ENCODE data around the gene IRF9.

The IRF9 gene, protein sequence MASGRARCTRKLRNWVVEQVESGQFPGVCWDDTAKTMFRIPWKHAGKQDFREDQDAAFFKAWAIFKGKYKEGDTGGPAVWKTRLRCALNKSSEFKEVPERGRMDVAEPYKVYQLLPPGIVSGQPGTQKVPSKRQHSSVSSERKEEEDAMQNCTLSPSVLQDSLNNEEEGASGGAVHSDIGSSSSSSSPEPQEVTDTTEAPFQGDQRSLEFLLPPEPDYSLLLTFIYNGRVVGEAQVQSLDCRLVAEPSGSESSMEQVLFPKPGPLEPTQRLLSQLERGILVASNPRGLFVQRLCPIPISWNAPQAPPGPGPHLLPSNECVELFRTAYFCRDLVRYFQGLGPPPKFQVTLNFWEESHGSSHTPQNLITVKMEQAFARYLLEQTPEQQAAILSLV

DNA sequence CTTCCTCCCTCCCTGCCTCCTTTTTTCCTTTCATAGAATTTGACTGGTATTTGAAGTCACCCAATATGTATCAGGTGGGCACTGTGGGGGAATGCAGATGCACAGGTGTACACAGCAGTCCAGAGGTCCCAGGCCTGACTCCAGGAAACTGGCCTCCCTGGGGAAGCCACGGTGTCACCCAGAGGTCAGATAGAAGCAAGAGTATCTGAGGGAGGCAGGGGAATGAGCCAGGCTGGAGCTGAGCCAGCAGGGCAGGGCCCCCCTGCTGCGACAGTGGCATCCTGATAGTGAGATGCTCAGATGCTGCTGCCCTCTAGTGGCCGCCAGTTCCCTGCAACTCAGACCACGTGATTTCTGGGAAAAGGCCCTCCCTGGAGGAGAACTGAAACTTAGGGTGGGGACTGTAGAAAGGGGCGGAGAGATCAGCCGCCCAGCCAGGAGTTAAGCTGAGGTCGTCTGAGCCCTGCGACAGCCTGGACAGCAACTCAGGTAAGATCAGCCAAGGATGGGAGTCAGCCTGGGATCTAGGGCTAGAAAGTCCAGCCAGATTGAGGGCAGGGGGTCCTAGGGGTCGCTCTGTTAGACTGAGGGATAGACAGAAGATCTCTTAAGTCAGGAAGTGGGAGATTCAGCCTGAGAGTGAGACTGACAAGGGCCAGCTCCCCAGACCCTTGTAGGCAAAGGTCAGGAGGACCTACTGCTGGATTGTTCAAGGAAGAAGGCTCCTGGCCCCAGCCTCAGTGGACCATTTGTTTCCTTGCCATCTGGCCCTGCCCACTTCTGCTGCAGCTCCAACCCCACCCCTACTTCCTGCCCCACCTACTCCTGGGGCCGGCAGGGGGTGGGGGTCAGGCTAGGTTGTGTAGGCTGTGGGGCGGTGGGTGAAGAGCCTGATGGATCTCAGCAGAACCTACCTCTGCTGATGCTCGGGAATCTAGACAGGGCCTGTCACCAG, at the start of gene IRF9:
IRF9 (plus strand) TSS at position 416 of the 955 bp plus-strand sequence. CDS start 880 bp downstream, outside the sequence.
- peak; percentile 90 to 92 for DNase-seq (ENCODE audit: low read depth in 2 of 2)

DNA sequence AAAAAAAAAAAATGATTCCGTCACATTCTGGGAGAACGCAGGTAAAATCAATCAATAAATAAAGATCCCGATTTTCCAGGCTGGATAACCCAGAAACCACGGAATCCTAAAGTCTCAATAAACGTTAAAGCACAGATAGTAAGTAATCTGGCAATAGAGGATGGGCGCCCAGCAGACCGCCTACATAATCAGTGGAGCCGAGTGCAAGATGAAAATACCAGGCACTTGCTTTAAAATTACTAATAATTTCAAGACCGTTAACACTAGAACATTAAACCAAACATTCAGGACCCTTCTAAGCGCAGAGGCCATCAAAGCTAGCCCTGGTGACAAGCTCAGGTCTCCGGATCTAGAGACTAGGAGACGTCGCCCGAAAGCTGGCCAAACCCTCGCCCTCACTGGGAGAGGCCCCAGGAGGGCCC, 47.7 kb upstream of the IRF9 start:
- no peak for DNase-seq (ENCODE audit: low read depth in 2 of 2)

DNA sequence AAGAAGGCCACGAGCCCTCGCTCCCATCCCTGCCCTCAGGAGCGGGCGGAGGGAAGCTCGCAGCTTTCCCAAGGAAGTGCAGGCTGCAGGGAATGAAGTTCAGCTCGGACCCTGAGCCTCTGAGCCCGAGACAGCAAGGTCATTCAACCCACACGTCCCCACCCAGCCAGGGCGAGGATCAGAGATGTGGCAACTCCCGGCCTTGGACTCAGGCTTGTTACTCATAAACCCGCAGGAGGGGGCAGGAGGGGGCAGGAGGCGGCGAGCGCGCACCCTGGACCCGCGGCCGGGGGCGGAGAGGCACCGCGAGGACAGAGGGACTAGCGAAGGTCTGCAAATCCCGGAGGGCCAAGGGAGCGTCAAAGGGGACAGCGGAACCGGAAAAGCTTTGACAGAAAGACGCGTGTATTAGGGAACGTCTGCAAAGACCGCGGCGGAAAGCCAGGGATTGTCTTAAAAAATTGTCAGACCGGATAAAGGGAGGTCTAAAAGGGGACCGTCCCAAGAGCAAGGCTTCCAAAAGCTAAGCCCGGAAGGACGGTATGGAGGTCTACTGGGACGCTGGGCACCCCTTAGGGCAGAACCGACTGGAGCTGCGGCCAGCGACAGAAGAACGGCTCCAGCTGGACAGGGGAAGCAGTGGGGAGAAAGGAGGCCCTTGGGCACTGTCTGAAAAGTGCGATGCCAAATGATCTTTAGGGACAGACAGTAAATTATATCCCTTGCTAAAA, 47.1 kb upstream of the IRF9 start:
- peak; percentile 50 to 58 for DNase-seq (ENCODE audit: low read depth in 2 of 2)

DNA sequence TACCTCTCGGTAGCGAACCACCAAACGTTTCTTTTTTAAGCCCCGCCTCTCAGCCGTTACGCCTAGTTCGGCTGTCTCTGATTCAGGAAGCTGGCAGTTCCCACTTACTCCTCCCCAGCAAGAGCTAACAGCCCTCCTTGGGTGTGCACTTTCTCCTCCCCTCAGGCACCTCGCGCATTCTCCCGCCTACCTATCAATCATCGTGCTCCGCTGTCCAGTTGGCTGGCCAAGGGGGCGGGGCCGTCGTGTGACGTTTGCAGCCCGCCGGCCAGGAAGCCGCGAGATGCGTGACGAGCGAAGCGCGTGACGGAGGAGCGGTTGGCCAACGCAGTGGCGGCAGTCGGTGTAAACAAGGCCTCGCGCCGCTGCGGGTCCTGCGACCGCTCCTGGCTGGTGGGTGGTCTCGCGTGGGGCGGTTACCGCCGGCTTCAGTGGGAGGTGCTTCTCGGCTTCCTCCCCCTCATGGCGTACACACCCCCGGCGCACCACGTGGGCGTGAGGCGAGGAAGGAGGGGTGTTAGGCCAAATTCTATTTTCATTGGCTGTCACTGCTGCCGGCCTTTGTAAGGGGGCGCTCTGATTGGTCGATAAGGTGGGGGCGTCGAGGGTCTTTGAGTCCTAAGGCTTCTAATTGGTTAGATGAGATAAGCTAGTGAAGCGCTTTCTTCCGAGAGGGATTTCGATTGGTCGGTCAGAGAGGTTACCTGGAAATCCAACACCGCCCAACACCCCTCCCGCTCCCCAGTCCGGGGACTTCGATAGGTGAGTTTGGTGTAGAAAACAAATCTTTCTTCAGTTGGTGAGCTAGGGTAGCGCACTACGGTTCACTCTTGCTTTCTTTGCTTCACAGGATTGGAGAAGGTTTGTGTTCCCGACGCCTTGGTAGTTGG, 46.3 kb upstream of the IRF9 start, which contains the start of the genes DCAF11 and NRL:
DCAF11 (plus strand) TSS at position 246 of the 890 bp plus-strand sequence. CDS start 818 bp downstream, outside the sequence.
NRL (minus strand) TSS at position 418 of the 890 bp plus-strand sequence. CDS start 32,101 bp downstream, outside the sequence.
- DNase-seq (ENCODE audit: low read depth in 2 of 2): peak; percentile 97 to 99

DNA sequence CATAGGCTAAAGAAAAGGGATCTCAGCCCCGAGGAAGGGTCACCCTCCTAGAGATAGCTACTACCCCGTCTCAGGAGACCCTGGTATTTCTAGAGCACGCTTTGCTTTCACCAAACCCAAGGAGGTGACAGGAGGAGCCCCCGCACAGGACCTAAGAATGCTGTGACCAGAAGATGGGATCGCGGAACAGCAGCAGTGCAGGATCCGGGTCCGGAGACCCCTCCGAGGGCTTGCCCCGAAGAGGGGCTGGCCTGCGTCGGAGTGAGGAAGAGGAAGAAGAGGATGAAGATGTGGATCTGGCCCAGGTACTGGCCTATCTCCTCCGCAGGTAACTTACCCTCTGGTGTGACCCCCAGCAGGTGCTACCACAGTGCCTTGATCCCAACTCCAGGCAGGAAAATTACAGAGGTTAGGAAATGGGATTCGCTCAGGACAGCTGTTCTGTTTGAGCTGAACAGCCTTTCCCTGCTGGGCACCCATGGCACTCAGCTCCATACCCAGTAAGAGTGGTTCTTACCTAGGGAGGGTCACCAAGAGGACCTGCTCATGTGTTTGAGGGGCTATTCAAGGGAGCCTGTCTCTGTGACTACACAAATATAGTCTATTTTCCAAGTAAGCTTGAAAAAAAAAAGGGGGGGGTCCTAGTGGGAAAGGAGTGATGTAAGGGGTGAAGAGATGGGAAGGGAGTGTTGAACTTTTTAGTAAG, 45.5 kb upstream of the IRF9 start:
- DNase-seq (ENCODE audit: low read depth in 2 of 2): no peak

DNA sequence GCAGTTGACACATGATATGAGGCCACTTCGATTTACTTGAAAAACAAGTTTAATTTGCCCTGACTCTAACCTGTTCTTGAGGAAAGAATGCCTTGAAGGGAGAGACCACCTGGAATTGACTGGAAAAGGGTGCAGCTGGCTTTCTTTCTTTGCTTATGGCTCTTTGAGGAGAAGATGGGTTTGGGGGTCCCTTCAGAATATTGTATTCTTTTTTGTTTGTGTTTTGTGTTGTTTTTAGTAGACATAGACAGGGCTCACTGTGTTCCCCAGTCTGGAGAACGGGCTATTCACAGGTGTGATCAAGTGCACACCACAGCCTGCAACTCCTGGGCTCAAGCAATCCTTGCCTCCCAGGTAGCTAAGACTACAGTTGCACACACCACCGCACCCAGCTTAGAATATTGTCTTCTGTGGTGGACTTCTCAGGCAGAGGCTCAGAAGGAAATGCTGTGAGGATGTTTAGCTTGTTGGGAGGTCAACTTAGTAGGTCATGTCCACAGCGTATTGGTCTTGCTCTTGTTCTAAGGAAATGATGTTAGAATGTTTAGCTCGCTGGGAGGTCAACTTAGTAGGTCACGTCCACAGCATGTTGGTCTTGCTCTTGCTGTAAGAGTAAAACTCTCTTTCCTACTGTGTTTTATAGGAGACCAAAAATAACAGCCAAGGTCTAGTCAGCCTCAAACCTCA, 44.8 kb upstream of the IRF9 start:
- no peak for DNase-seq (ENCODE audit: low read depth in 2 of 2)

DNA sequence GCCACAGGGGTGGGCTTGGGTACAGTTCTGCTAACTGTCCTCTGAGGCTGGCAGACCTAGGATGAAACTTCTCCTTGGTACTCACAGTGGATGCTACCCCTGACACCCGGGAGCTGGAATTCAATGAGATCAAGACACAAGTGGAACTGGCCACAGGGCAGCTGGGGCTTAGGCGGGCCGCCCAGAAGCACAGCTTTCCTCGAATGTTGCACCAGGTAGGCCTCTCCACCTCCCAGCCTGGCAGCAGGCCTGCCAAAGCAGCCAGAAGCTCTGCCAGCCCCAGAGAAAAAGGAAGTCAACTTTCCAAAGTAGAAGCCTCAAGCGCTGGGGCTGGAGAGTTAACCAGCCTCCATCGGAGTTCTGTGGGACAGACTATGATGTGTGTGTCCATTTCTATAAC, 43.9 kb upstream of the IRF9 start:
- DNase-seq (ENCODE audit: low read depth in 2 of 2): no peak

DNA sequence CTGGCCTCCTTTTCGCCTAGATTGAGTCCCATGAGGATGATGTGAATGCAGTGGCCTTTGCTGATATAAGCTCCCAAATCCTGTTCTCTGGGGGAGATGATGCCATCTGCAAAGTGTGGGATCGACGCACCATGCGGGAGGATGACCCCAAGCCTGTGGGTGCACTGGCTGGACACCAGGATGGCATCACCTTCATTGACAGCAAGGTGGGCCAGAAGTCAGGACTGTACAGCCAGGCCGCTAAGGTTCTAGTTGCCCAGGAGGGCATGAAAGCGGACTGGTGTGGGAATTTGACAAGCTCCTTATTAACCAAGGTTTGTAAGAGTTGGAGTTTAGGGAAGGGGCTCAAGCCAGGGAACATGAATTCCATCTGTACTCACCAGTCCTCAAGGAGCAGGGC, 41.4 kb upstream of the IRF9 start:
- no peak for DNase-seq (ENCODE audit: low read depth in 2 of 2)

DNA sequence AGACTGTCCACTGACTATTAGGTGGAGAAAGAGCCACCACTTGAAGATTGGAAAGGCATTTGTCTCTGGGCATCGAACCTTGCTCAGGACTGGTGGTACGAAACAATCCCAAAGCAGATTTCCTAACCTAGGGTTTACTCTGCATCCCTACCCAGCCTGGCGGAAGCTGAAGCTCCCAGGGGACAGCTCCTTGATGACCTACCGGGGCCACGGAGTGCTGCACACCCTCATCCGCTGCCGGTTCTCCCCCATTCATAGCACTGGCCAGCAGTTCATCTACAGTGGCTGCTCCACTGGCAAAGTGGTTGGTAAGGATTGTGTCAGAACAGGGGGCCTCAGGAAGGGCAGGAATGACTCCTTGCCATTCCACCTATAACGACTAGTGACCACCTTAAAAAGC, 39.9 kb upstream of the IRF9 start:
- DNase-seq (ENCODE audit: low read depth in 2 of 2): no peak

DNA sequence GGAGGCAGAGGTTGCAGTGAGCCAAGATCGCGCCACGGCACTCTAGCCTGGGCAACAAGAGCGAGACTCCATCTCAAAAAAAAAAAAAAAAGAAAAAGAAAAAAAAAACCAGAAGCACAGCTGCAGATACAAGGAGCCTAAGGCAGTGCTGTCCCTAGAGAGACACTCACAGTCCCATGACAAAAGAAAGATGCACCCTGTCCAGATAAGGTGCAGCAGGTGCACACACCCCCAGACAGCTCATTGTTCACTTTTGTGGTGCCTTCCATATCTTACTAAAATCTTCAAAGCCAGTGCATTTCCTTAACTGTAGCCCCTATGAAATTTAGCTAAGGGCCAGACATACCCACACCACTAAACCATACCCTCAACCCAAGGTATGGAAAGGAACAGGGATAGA, 38.6 kb upstream of the IRF9 start:
- DNase-seq (ENCODE audit: low read depth in 2 of 2): no peak

DNA sequence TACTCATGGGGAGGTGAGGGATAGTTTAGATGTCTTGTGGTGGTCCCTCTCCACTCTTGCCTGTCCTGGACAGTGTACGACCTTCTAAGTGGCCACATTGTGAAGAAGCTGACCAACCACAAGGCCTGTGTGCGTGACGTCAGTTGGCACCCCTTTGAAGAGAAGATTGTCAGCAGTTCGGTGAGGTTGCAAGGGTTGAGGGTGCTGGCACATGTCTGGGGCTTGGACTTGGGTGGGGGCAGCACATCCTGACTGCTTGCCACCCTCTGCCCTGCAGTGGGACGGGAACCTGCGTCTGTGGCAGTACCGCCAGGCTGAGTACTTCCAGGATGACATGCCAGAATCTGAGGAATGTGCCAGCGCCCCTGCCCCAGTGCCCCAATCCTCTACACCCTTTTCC, 38.2 kb upstream of the IRF9 start:
- no peak for DNase-seq (ENCODE audit: low read depth in 2 of 2)

DNA sequence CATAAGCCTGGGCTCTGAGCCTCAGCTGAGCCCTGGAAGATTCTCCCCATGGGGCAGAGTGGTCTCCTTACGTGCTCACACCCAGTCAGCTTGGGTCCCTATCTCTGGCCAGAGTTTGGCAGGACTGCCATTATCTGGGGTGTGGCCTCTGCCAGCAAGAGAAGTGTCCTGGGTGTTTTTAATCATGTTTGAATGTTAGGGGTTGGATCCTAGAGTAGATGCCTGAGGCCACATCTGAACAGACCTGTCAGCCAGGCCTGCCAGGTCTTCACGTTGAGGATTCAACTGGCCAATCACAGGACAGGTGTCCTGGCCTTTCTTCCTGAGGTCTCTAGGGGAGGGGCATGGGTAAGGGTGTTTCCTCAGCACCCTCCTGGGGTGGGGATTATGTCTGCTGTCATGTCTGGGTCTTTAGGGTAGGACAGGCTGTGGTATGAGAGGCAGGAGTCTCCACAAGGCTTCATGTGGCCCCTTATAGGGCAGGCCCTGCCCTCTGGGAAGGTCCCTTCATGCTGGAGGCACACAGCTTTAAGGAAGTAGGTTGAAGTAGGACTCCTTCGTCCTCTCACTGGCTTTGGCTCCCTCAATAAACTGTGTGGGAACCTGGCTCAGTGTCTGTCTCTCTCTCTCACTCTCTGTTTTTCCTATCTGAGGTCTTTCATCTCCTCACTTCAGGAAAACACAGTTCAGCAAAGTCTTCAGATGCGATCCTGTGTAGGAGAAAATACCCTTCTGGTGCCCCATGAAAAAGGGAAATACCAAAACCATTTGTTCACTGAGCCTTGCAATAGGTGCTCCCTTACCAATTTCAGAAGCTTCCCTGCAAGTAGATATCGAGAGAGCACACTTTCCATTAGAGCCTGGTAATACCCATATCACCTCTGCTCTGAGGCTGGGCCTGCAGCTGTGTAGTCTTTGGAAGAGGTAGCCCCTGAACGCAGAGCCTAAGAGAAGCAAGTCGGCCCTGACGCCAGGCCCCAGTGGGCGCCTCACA, 37.3 kb upstream of the IRF9 start:
- no peak for DNase-seq (ENCODE audit: low read depth in 2 of 2)

DNA sequence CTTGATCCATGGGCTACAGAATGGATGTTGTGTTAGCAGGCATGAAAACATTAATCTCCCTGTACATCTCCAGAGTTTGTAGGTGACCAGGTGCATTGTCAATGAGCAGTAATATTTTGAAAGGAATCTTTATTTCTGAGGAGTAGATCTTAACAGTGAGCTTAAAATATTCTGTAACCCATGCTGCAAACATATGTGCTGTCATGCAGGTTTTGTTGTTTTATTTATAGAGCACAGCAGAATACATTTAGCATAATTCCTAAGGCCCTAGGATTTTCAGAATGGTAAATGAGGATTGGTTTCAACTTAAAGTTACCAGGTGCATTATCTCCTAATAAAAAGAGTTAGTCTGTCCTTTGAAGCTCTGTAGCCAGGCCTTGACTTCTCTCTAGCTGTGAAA, 34.1 kb upstream of the IRF9 start:
- DNase-seq (ENCODE audit: low read depth in 2 of 2): no peak

DNA sequence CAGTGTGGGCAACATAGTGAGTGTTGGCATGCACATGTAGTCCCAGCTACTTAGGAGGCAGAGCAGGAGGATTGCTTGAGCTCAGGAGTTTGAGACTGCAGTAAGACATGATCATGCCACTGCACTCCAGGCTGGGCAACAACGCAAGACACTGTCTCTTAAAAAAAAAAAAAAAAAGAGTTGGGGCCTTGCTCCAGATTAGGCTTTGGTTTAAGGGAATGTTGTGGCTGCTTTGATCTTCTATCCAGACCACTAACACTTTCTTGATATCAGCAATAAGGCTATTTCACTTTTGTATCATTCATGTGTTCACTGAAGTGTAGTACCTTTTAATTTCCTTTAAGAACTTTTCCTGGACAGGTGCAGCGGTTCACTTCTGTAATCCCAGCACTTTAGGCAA, 33.4 kb upstream of the IRF9 start:
- no peak for DNase-seq (ENCODE audit: low read depth in 2 of 2)

DNA sequence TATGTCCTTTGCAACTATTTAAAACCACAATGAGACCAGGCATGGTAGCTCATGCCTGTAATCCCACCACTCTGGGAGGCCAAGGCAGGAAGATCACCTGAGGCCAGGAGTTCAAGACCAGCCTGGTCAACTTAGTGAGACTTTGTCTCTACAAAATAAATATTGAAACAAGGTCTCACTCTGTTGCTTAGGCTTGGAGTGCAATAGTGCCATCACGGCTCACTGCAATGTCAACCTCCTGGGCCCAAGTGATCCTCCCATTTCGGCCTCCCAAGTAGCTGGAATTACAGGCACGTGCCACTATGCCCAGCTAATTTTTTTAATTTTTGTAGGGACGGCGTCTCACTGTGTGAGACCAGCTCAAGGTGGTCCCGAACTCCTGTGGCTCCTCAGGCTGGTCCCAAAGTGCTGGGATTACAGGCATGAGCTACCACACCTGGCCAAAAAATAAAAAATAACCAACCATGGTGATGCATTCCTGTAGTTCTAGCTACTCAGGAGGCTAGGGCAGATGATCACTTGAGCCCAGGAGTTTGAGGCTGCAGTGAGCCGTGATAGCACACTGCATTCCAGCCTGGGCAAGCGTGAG, 31.6 kb upstream of the IRF9 start:
- no peak for DNase-seq (ENCODE audit: low read depth in 2 of 2)

DNA sequence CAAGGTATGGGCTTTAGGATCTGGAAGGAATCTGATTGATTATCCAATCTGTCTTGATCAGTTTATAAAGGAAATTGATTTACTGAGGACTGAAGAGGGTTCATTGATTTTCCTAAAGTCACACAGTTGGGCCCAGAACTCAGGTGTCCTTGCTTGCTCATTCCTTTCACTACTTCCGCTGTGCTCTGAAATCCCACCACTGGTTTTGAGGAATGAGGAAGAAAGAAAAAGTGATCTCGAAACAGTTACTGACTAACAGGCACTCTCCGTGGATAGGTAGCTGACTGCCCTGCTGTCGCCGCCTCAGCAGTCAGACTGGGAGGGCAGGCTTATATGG, 30.7 kb upstream of the IRF9 start, which contains the start of gene FITM1:
FITM1 (plus strand) TSS at position 280 of the 337 bp plus-strand sequence. CDS start 905 bp downstream, outside the sequence.
- DNase-seq (ENCODE audit: low read depth in 2 of 2): no peak

DNA sequence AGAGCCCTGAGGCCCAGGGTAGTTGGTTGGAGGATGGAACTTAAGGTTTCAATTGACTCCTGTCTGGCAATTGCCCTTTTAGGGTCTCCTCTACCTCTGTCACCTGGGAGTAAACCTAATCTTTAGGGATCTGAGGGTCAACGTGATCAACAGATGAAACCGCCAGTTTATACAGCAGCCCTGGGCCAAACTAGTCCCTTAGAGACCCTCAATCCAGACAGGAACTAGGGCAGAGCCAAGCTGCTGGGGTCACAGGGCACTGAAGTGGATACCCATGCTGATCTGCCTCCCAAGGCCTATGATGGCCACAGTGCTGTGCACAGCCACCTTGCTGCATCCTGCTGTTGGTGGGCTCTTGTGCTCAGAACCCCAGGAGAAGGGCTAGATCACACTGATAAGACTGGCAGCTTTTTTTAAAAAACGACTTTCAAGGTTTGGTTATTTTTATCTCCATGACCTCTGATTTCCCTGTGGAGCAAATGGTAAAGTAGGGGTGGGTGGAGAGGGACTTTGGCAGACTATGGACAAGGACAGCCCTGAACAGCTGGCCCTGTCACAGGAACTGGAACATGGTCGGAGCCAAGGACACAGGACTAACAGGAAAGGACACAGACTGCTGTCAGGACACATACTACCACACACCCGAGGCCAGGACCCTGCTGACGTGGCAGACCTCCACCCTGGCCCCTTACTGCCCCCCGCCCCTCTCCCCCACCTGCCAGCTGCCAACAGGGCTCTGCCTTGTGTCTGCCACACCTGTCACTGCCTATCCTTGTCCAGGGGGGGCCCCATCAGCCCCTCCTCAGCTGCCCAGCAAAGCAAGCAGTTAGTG, 30.1 kb upstream of the IRF9 start:
- DNase-seq (ENCODE audit: low read depth in 2 of 2): no peak

Measured in stimulated activated CD8-positive, alpha-beta memory T cell treated with anti-CD3 and anti-CD28 coated beads, Interleukin-15, amount 100 ng/mL, for 4 hours (primary cell).